Mesenchymal stem cell (in vitro differentiated cells and primary cell): Measurements from ENCODE around the gene MT3.

Experiments
- DNase-seq: peaks from one replicate; pipeline ENCODE4 v3.0.0-alpha.2; 2013
- H2AFZ ChIP-seq: one replicate; pipeline ENCODE4 v1.6.1; 2013; ENCODE audit warnings: low read depth, mild to moderate bottlenecking, control low read depth, inconsistent platforms, low read length, moderate library complexity
- H2AK5ac ChIP-seq: 2 replicates; pipeline ENCODE4 v1.6.1; 2013; ENCODE audit warnings: low read length, moderate library complexity, mild to moderate bottlenecking, inconsistent platforms; ENCODE audit not compliant: severe bottlenecking
- H2BK120ac ChIP-seq: one replicate; pipeline ENCODE4 v1.6.1; 2013; ENCODE audit warnings: low read depth, mild to moderate bottlenecking, inconsistent platforms, low read length, moderate library complexity
- H2BK12ac ChIP-seq, 2 experiments: one replicate each; pipeline ENCODE4 v1.6.1; 2013; ENCODE audit warnings: inconsistent platforms in 2 of 2, low read length in 2 of 2, mild to moderate bottlenecking in 2 of 2, moderate library complexity in 2 of 2, control low read depth in 1 of 2
- H2BK15ac ChIP-seq: one replicate; pipeline ENCODE4 v1.6.1; 2013; ENCODE audit warnings: mild to moderate bottlenecking, low read depth, inconsistent platforms; ENCODE audit not compliant: poor library complexity, severe bottlenecking
- H2BK5ac ChIP-seq: 2 replicates; pipeline ENCODE4 v1.6.1; 2013; ENCODE audit warnings: low read depth, mild to moderate bottlenecking, low read length, control low read depth, inconsistent platforms; ENCODE audit not compliant: poor library complexity, severe bottlenecking
- H3K14ac ChIP-seq, 2 experiments: one replicate each; pipeline ENCODE4 v1.6.1; 2013; ENCODE audit warnings: inconsistent platforms in 2 of 2, low read length in 2 of 2, control low read depth in 1 of 2, mild to moderate bottlenecking in 1 of 2, moderate library complexity in 1 of 2
- H3K18ac ChIP-seq, 2 experiments: one replicate each; pipeline ENCODE4 v1.6.1; 2013; ENCODE audit warnings: inconsistent platforms in 2 of 2, low read length in 2 of 2, control low read depth in 1 of 2, low read depth in 1 of 2, mild to moderate bottlenecking in 1 of 2
- H3K23ac ChIP-seq, 2 experiments: one replicate each; pipeline ENCODE4 v1.6.1; 2013; ENCODE audit warnings: inconsistent platforms in 2 of 2, low read length in 2 of 2, mild to moderate bottlenecking in 2 of 2, moderate library complexity in 2 of 2, control low read depth in 1 of 2
- H3K27ac ChIP-seq: 2 replicates; pipeline ENCODE4 v1.5.1; 2013; ENCODE audit warnings: mild to moderate bottlenecking, moderate library complexity, low read length, control low read depth, inconsistent platforms; ENCODE audit not compliant: poor library complexity, severe bottlenecking
- H3K27me3 ChIP-seq, 2 experiments: 2 replicates each; pipeline versions ENCODE4 v1.6.1 to v1.7.0; 2013; ENCODE audit warnings: low read length in 2 of 2, mild to moderate bottlenecking in 2 of 2, moderate library complexity in 2 of 2, control low read depth in 1 of 2, inconsistent platforms in 1 of 2; ENCODE audit not compliant: control insufficient read depth in 1 of 2, insufficient read depth in 1 of 2
- H3K36me3 ChIP-seq, 2 experiments: 2 replicates each; pipeline versions ENCODE4 v1.6.1 to v1.7.0; 2013; ENCODE audit warnings: low read length in 2 of 2, control low read depth in 1 of 2, inconsistent platforms in 1 of 2, low read depth in 1 of 2, mild to moderate bottlenecking in 1 of 2; ENCODE audit not compliant: insufficient read depth in 2 of 2, control insufficient read depth in 1 of 2
- H3K4ac ChIP-seq, 2 experiments: one replicate each; pipeline ENCODE4 v1.6.1; 2013; ENCODE audit warnings: inconsistent platforms in 2 of 2, low read length in 2 of 2, mild to moderate bottlenecking in 2 of 2, moderate library complexity in 2 of 2, control low read depth in 1 of 2, low read depth in 1 of 2
- H3K4me1 ChIP-seq: 2 replicates; pipeline ENCODE4 v1.6.1; 2013; ENCODE audit warnings: low read depth, low read length, control low read depth; ENCODE audit not compliant: control insufficient read depth, insufficient read depth
- H3K4me2 ChIP-seq: 2 replicates; pipeline ENCODE4 v1.6.1; 2013; ENCODE audit warnings: low read length, mild to moderate bottlenecking, inconsistent platforms; ENCODE audit not compliant: poor library complexity, severe bottlenecking
- H3K4me3 ChIP-seq, 2 experiments: 2 replicates each; pipeline versions ENCODE4 v1.5.1 to v1.7.0; 2013; ENCODE audit warnings: low read length in 2 of 2, mild to moderate bottlenecking in 2 of 2, control low read depth in 1 of 2, low read depth in 1 of 2; ENCODE audit not compliant: insufficient read depth in 1 of 2
- H3K79me1 ChIP-seq: replicated peaks from 2 replicates; pipeline ENCODE4 v1.6.1; 2013; ENCODE audit warnings: mild to moderate bottlenecking, control low read depth, low read length, inconsistent platforms; ENCODE audit not compliant: poor library complexity, severe bottlenecking
- H3K9ac ChIP-seq: 2 replicates; pipeline ENCODE4 v1.7.0; 2013; ENCODE audit warnings: mild to moderate bottlenecking, low read length, moderate library complexity
- H3K9me3 ChIP-seq: 2 replicates; pipeline ENCODE4 v1.7.0; 2013; ENCODE audit warnings: mild to moderate bottlenecking, low read length; ENCODE audit not compliant: control insufficient read depth
- H4K8ac ChIP-seq: one replicate; pipeline ENCODE4 v1.6.1; 2013; ENCODE audit warnings: inconsistent platforms, mild to moderate bottlenecking, low read length, moderate library complexity
- H4K91ac ChIP-seq: one replicate; pipeline ENCODE4 v1.6.1; 2013; ENCODE audit warnings: mild to moderate bottlenecking, low read length, inconsistent platforms
- WGBS: methylation state at CpG from one replicate; pipeline ENCODE4 v1.1.7; 2013; ENCODE audit warnings: mixed read lengths; 5-methylcytosine and 5-hydroxymethylcytosine counted together

The MT3 gene

GRCh38 chr16:56634715-56635440, 45.5 kb downstream of the MT3 start:
- H3K9ac ChIP-seq: no peak overlapping the region
- 3% methylated on average over 43 of the region's 47 CpGs for WGBS
- H3K27me3 ChIP-seq: peaks cover 16 to 79% of the 10 kb centered on the region in 2 experiments
- H3K4me3 ChIP-seq: no peak overlapping the region
- no peak overlapping the region for H4K8ac ChIP-seq
- H3K23ac ChIP-seq: no peak overlapping the region
- no peaks in the 10 kb centered on the region for H3K36me3 ChIP-seq
- H3K9me3 ChIP-seq: no peaks in the 10 kb centered on the region
- H3K4ac ChIP-seq: no peak overlapping the region
- H2BK15ac ChIP-seq: no peak overlapping the region
- H3K79me1 ChIP-seq: no peaks in the 10 kb centered on the region
- H3K14ac ChIP-seq: no peak overlapping the region
- peaks cover 24% of the 10 kb centered on the region for H3K4me1 ChIP-seq
- no peak overlapping the region for H2AFZ ChIP-seq
- H3K18ac ChIP-seq: no peak overlapping the region
- no peak overlapping the region for H2BK120ac ChIP-seq
- DNase-seq: no peak
- no peak overlapping the region for H2BK12ac ChIP-seq
- peak overlapping the region; percentile 26 for H3K4me2 ChIP-seq
- H3K27ac ChIP-seq: no peak overlapping the region
- no peak overlapping the region for H4K91ac ChIP-seq
- no peak overlapping the region for H2BK5ac ChIP-seq
- no peak overlapping the region for H2AK5ac ChIP-seq

- Histone ChIP-seq H3K18ac (no peak overlapping the region), H3K4me2 (peak overlapping the region; percentile 26), H2BK5ac (no peak overlapping the region), H3K79me1 (no peaks in the 10 kb centered on the region), H3K23ac (no peak overlapping the region), H2BK15ac (no peak overlapping the region), H2BK12ac (no peak overlapping the region), H3K4me3 (no peak overlapping the region), H3K4me1 (peaks cover 24% of the 10 kb centered on the region), H3K4ac (no peak overlapping the region), H2AFZ (no peak overlapping the region), H3K27ac (no peak overlapping the region), H3K36me3 (no peaks in the 10 kb centered on the region), H2BK120ac (no peak overlapping the region), H4K8ac (no peak overlapping the region), H2AK5ac (no peak overlapping the region), H3K9ac (no peak overlapping the region), H3K9me3 (no peaks in the 10 kb centered on the region), H3K27me3 (peaks cover 16 to 82% of the 10 kb centered on the region in 2 experiments), H4K91ac (no peak overlapping the region), H3K14ac (no peak overlapping the region)
- no peak for DNase-seq
- 2% methylated on average over 39 of the region's 40 CpGs for WGBS
Observed at GRCh38 chr16:56635441-56635967, 46.2 kb downstream of the MT3 start.

- Histone ChIP-seq H3K4me2 (no peak overlapping the region), H3K27me3 (peaks cover 16 to 89% of the 10 kb centered on the region in 2 experiments), H2BK5ac (no peak overlapping the region), H3K23ac (no peak overlapping the region), H3K18ac (no peak overlapping the region), H2BK15ac (no peak overlapping the region), H3K27ac (no peak overlapping the region), H2BK120ac (no peak overlapping the region), H2AK5ac (no peak overlapping the region), H3K9me3 (no peaks in the 10 kb centered on the region), H3K36me3 (no peaks in the 10 kb centered on the region), H3K4me1 (peaks cover 24% of the 10 kb centered on the region), H3K79me1 (no peaks in the 10 kb centered on the region), H4K91ac (no peak overlapping the region), H3K9ac (no peak overlapping the region), H3K14ac (no peak overlapping the region), H3K4ac (no peak overlapping the region), H3K4me3 (no peak overlapping the region), H4K8ac (no peak overlapping the region), H2AFZ (no peak overlapping the region), H2BK12ac (no peak overlapping the region)
- WGBS: 17% methylated on average over 9 of the region's 9 CpGs
- no peak for DNase-seq
Observed at GRCh38 chr16:56636616-56637413, 47.5 kb downstream of the MT3 start.
